ENCODE data around the gene ADARB1.

Gene ADARB1

DNA sequence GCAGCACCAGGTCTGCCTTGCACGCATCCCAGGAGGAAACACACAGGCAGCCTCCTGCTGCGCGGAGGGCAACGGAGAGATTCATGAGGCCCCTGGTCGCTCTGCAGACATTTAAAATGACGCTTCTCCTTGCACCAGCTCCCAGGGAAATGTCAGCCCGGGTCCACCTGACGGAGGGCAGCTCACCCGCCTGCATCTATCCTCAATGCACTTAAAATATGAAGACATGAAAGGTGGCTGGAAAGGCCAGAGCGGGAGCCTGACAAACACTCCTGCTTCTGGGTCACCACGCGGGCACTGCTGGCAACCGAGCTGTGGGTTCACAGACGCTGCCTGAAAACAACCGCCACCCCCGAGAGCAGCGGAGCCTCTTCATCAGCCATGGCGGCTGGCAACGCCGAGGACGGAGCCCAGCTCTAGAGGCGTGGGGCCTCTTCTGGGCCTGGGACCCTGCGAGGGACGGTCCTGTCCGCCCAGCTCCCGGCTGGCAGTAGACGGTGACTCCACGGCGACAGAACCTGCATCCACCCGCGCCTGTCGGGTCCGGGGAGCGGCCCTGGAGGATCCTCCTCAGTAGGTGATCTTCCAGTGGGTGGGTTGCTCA, 190.6 kb downstream of the ADARB1 start:
- TF ChIP-seq, protein P1, sequence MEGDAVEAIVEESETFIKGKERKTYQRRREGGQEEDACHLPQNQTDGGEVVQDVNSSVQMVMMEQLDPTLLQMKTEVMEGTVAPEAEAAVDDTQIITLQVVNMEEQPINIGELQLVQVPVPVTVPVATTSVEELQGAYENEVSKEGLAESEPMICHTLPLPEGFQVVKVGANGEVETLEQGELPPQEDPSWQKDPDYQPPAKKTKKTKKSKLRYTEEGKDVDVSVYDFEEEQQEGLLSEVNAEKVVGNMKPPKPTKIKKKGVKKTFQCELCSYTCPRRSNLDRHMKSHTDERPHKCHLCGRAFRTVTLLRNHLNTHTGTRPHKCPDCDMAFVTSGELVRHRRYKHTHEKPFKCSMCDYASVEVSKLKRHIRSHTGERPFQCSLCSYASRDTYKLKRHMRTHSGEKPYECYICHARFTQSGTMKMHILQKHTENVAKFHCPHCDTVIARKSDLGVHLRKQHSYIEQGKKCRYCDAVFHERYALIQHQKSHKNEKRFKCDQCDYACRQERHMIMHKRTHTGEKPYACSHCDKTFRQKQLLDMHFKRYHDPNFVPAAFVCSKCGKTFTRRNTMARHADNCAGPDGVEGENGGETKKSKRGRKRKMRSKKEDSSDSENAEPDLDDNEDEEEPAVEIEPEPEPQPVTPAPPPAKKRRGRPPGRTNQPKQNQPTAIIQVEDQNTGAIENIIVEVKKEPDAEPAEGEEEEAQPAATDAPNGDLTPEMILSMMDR (IDR thresholded peaks at IDR 0.05; ENCODE audit: low read length, missing control alignments), result no peak
- DNase-seq (ENCODE audit: low read depth), result no peak
- H3K4me3 ChIP-seq (replicated peaks; ENCODE audit: low read depth, low read length), result no peak overlapping the region

DNA sequence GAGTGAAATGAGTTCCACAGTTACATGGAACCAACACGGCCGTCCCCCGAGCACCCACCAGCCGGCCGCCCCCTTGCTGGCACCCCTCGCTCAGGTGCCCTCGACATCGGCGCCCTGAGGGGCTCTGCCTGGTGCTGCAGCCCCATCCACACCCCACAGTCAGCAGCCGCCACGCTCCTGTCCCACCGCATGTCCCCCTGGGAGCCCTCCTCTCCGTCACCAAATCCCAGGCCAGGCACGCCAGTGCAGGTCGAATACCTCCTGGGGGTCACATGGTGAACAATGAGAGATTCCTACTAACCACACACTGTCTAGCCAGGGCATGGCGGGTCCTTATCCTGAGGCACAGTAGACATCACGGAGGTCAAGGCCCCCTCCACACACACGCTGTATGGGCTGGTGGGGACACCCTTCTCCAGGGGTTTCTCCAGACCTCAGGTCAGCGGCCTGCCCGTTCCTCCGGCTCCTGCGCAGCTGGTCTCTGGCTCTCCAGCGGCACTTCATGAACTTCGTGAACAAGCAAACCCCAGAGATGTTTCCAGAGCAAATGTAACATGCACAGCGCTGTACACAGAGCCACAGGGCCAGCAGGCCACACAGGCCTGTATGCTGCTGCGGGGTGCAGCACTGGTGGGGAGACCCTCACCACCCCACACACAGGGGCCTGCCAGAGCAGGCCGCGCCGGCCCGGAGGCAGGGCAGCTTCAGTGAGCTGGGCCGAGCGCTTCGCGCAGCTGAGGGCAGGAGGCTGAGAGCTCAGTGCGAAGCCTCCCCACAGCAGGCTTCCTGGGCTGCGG, 191.5 kb downstream of the ADARB1 start:
- DNase-seq (ENCODE audit: low read depth), result no peak
- no peak overlapping the region for H3K4me3 ChIP-seq (replicated peaks; ENCODE audit: low read depth, low read length)
- TF ChIP-seq, protein P1 (IDR thresholded peaks at IDR 0.05; ENCODE audit: low read length, missing control alignments), result no peak

DNA sequence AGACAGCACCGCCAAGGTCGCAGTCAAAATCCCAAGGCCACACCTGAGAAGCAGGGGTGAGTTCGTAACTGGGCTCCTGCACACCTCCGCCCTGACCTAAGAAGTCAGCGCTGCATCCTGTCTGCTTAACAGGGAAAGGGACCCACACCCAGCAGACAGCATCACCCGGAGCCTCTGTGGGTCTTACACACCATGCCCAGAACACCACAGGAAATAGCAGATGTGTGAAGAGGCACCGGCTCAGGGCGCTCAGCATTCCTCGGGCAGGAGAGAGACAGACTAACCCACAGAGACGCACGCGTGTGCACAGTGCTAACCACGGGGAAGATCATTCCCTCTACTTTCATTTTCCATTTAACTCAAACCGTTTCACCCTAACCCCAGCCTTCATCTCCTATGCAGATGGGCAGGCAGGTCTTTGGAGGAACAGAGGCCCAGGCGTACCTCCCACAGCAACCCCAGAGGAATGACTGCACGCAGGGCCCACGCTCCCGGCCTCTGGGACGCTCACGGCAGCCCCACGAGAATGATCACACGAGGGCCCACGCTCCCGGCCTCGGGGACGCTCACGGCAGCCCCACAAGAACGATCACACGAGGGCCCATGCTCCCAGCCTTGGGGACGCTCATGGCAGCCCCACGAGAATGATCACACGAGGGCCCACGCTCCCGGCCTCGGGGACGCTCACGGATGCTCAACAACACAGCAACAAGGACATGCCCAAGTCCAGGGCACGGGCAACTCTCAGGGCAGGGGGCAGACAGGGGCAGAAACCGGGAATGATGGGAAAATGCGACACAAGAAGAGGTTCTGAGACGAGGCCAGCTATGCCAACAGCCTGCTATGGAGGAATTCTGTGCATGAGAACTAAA, 192.4 kb downstream of the ADARB1 start:
- no peak for DNase-seq (ENCODE audit: low read depth)
- H3K4me3 ChIP-seq (replicated peaks; ENCODE audit: low read depth, low read length), result no peak overlapping the region
- TF ChIP-seq, protein P1 (IDR thresholded peaks at IDR 0.05; ENCODE audit: low read length, missing control alignments), result no peak

DNA sequence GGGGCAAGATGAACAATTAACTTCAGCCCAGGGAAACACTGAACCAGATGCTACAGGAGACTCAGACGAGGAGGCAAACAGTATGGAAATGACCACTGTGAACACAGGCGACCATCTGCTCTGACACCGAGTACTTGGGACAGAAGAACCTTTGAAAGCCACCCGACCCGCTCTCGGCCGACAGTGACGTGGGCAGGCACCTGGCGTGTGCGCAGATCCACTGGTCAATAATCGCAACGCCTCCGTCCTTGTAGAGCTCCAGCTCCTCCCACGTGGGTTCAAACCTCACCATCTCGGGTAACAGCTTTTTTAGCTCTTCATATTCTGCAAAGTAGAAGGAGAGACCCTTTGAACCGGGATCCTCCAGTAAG, 193.0 kb downstream of the ADARB1 start:
- TF ChIP-seq, protein P1 (IDR thresholded peaks at IDR 0.05; ENCODE audit: low read length, missing control alignments), result no peak
- no peak for DNase-seq (ENCODE audit: low read depth)

DNA sequence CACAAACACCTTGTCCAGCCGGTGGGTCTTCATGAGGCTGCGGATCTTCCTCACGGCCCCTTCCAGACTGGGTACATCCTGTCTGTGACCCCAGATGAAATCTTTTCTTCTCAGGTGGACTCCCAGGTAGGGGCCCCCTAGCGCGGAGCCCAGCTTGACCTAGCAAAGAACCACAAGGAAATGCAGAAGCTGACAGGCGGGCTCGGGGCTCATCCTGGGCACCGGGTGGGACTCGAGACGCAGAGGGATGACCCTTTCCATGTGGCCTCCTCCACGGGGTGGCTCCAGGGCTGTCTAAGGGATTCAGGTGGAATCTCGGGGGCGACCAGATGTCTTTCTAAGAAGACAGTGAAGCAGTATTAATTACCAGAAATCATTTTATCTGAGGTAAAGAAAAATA, 195.5 kb downstream of the ADARB1 start:
- H3K4me3 ChIP-seq (replicated peaks; ENCODE audit: low read depth, low read length), result no peak overlapping the region
- TF ChIP-seq, protein P1 (IDR thresholded peaks at IDR 0.05; ENCODE audit: low read length, missing control alignments), result no peak
- DNase-seq (ENCODE audit: low read depth), result no peak

More for the DNA sequence above, 193.0 kb downstream of the ADARB1 start:
- H3K4me3 ChIP-seq (replicated peaks; ENCODE audit: low read depth, low read length), result no peak overlapping the region

DNA sequence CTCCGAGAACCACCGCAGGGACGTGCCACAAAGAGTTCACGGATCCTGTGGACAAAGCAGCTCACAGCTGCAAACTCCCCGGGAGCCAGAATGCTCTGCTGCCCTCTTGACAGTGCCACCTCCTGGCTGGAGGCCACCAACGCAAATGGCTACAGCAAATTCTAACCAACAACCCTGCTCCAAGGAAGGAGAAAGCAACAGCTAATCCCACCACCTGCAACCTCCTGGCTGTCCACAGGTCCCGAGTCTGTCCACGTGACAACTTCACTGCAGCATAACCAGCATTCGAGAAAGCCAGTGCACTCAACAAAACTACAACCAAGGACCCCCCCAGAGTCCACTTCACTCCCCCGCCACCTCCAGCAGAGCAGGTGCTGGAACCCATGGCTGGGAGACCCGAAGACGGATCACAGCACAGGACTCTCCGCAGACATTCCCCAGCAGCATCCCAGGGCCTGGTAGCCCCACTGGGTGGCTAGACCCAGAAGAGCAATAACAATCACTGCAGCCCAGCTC, 196.0 kb downstream of the ADARB1 start:
- TF ChIP-seq, protein P1 (IDR thresholded peaks at IDR 0.05; ENCODE audit: low read length, missing control alignments), result peak; percentile 27
- H3K4me3 ChIP-seq (replicated peaks; ENCODE audit: low read depth, low read length), result no peak overlapping the region
- no peak for DNase-seq (ENCODE audit: low read depth)
